Heart right ventricle (tissue), 16 donors: ENCODE measurements around the gene FHIT. TPM values are rescaled to one million over a fixed set of nuclear protein-coding genes. Genes with fewer than 3 reads are reported as not detected.

Experiments
- ATAC-seq, 8 donors: fragments of 200-7000 bp; cut with Tn5 transposase; one replicate each; pipeline ENCODE4 v1.9.1; 2020; ENCODE audit warnings: mild to moderate bottlenecking in 8 of 8, moderate library complexity in 8 of 8, moderate number of reproducible peaks in 1 of 8
- DNase-seq, 2 donors: peaks; one replicate each; pipeline ENCODE4 v3.0.0-alpha.2; 2020
- H3K27ac ChIP-seq, 10 donors: fragments of 200-600 bp; sonication (generic) in 2 of 10; one replicate each; pipeline versions ENCODE4 v1.5.0 to v1.8.0; 2020 to 2022; ENCODE audit warnings: mild to moderate bottlenecking in 3 of 10
- H3K27me3 ChIP-seq, 7 donors: fragments of 200-600 bp; one replicate each; pipeline ENCODE4 v1.8.0; 2021 to 2022; ENCODE audit warnings: mild to moderate bottlenecking in 2 of 7
- H3K36me3 ChIP-seq, 9 donors: fragments of 200-600 bp; sonication (generic) in 1 of 9; one replicate each; pipeline versions ENCODE4 v1.5.0 to v1.8.0; 2020 to 2022; ENCODE audit warnings: mild to moderate bottlenecking in 2 of 9
- H3K4me1 ChIP-seq, 9 donors: fragments of 200-600 bp; sonication (generic) in 1 of 9; one replicate each; pipeline versions ENCODE4 v1.5.0 to v1.8.0; 2020 to 2022; ENCODE audit warnings: mild to moderate bottlenecking in 4 of 9
- H3K4me3 ChIP-seq, 10 donors: fragments of 200-600 bp; sonication (generic) in 2 of 10; one replicate each; pipeline versions ENCODE4 v1.5.0 to v1.8.0; 2020 to 2022; ENCODE audit warnings: mild to moderate bottlenecking in 7 of 10, moderate library complexity in 2 of 10
- H3K9me3 ChIP-seq, 11 donors: fragments of 200-600 bp in 10 of 11; sonication (generic) in 2 of 11; one replicate each; pipeline versions ENCODE4 v1.5.0 to v1.8.0; 2013 to 2022; ENCODE audit warnings: mild to moderate bottlenecking in 2 of 11, control low read depth in 1 of 11, moderate library complexity in 1 of 11
- CTCF ChIP-seq, 9 donors: fragments of 200-600 bp; sonication (generic) in 2 of 9; IDR thresholded peaks; one replicate each; pipeline versions ENCODE4 v1.5.0 to v1.8.0; 2021 to 2022; ENCODE audit warnings: antibody characterized with exemption in 9 of 9, mild to moderate bottlenecking in 5 of 9, moderate library complexity in 1 of 9
- WGBS, 2 donors: extraction: QIAGEN DNeasy Blood & Tissue Kit; methylation state at CpG; one replicate each; pipeline ENCODE4 v1.1.7; 2013; ENCODE audit warnings: inconsistent platforms in 1 of 2; 5-methylcytosine and 5-hydroxymethylcytosine counted together
- intact Hi-C, 10 donors: fragments of 100-400 bp; cut with DNase I; formaldehyde crosslinking; loops; one replicate each; pipeline versions ENCODE4 v1.11.1 to v1.14.2; 2022
- polyA plus RNA-seq, 2 donors: library from polyadenylated mRNA; stranded (reverse); fragments of 200-250 nt; gene quantifications; one replicate each; pipeline ENCODE4 v1.2.3, GENCODE V29; 2013
- total RNA-seq, 10 donors: library from RNA; stranded (reverse); fragmentation: NEBNext Ultra II Directional in 3 of 10; extraction: Animal tissue kit (Norgen Biotek cat#: 25700) in 3 of 10; gene quantifications; one replicate each; pipeline versions ENCODE4 v1.2.1 to v1.2.4, GENCODE V29; 2021 to 2023
- donor health status: Arrhythmogenic right ventricular cardiomyopathy.
- donor health status: ischemic (EF 13 %, LVEDD 7.1; RV severe dilation, severe dysfunction).
- donor health status: healthy with polysubstance abuse.
- donor health status: DM: no; HTN: yes; CAD: no.
- donor health status: DM: no; HTN: no; CAD: no.
- donor health status: ischemic (EF 25% LVEDD 6.9; RV normal size, moderate dysfunction).
- donor health status: ischemic (EF 25% LVEDD 5.7; RV mildly dilated, moderate dysfunction).
- donor health status: healthy.
- donor health status: DM: yes; HTN: yes; CAD: no.
- donor health status: Ischemic cardiomyopathy.
- donor health status: ischemic (EF 35%, LVEDD 5.7; RV mildly dilated, moderate dysfunction).
- donor health status: nonischemic (EF 11% LVEDD 7.7; RV severe dilation, severe dysfunction).
- donor health status: DM: yes; HTN: yes; CAD: no.
- donor health status: PGD.
- donor health status: ischemic (EF 29% LVEDD 5.4; RV normal size, mild dysfunction).
- donor health status: nonischemic (EF 23%, LVEDD 6.1; RV moderate dilation, normal function).

The FHIT gene
- total and polyA plus RNA-seq, 12 donors: 4.7 to 25.5 (median 18.3) TPM

- Histone ChIP-seq H3K27ac (no peak overlapping the region), H3K4me1 (peaks cover 0 to 10% (median 0%) of the 10 kb centered on the region in 9 donors), H3K4me3 (no peak overlapping the region), H3K9me3 (peaks cover 0 to 6% (median 0%) of the 10 kb centered on the region in 11 donors), H3K36me3 (no peaks in the 10 kb centered on the region), H3K27me3 (no peaks in the 10 kb centered on the region)
- intact Hi-C loops: no loop called here
- DNase-seq (no peak), ATAC-seq (no peak)
- WGBS, 2 donors: 90 to 92% methylated on average over 3 of the region's 3 CpGs
- TF ChIP-seq CTCF (IDR thresholded peaks at IDR 0.05): no peak
Observed at GRCh38 chr3:59940718-59941117, 1310.5 kb downstream of the FHIT start.

DNA sequence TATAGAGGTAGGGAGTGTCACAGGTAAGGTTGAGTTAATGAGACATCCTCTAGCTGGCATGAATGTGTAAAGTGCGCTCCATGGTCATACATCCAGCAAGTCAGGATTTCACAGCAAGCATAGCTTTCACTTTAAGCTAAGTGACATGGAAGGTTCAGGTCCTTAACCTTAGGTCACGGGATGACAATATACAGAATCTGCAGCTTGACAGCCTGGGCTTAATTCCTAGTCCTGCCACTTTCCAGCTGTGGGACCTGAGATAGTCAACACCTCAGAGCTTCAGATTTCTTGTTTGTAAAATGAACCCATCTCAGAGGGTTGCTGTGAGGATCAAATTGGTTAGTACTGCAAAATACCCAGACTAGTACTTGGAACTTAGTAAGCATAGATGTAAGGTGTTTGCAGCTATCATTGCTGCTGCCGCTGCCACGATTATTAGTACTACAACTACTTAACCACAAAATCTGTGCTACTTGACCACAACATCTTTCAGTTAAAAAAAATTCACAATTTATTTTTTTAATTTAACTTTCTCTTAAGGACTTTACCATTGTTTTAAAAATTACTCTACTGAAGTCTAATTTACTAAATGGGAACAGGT lies 1311.3 kb downstream of the FHIT start:
- intact Hi-C loops: no loop called here
- no peak overlapping the region for H3K27ac ChIP-seq
- 60 to 66% methylated on average over 4 of the region's 4 CpGs for WGBS, 2 donors
- DNase-seq (no peak), ATAC-seq (peak in 1 of 8 donors; percentile 22)
- H3K4me1 ChIP-seq: peaks cover 0 to 10% (median 0%) of the 10 kb centered on the region in 9 donors
- no peaks in the 10 kb centered on the region for H3K36me3 ChIP-seq
- TF ChIP-seq CTCF (IDR thresholded peaks at IDR 0.05): no peak
- H3K4me3 ChIP-seq: no peak overlapping the region
- H3K27me3 ChIP-seq: no peaks in the 10 kb centered on the region
- peaks cover 0 to 4% (median 0%) of the 10 kb centered on the region in 11 donors for H3K9me3 ChIP-seq

GRCh38 chr3:59938828-59939227 lies 1312.4 kb downstream of the FHIT start:
- intact Hi-C loops: no loop called here

DNA sequence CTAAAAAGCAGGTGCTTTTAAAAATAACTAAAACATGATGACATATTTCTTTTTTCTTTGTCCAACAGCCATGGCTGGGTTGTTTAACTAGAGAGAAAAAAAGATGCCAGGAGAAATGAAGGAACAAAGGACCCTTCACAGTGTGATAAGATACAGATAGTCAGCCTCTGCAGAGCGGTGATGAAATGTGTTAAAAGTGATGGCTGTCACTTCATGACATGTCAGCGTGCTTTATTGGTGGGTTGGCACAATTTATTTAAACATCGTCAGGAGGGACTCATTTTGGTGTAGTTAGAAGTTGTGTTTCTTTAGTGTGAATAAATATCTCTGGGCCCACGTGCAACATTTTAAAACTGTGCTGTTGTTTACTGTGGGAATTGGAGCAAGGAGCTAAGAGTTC lies 1314.1 kb downstream of the FHIT start:
- TF ChIP-seq CTCF (IDR thresholded peaks at IDR 0.05): no peak
- Histone ChIP-seq H3K27ac (no peak overlapping the region), H3K9me3 (no peaks in the 10 kb centered on the region), H3K27me3 (no peaks in the 10 kb centered on the region), H3K4me1 (peaks cover 0 to 10% (median 0%) of the 10 kb centered on the region in 9 donors), H3K36me3 (no peaks in the 10 kb centered on the region), H3K4me3 (no peak overlapping the region)
- ATAC-seq (no peak), DNase-seq (no peak)
- 19 to 32% methylated on average over 4 of the region's 4 CpGs for WGBS, 2 donors
- intact Hi-C loops: no loop called here

More at GRCh38 chr3:59938828-59939227, 1312.4 kb downstream of the FHIT start:
- WGBS, 2 donors: 75 to 85% methylated on average over 3 of the region's 3 CpGs
- Histone ChIP-seq H3K9me3 (no peaks in the 10 kb centered on the region), H3K36me3 (no peaks in the 10 kb centered on the region), H3K27ac (no peak overlapping the region), H3K4me3 (no peak overlapping the region), H3K4me1 (peaks cover 0 to 10% (median 0%) of the 10 kb centered on the region in 9 donors), H3K27me3 (no peaks in the 10 kb centered on the region)
- TF ChIP-seq CTCF (IDR thresholded peaks at IDR 0.05): no peak
- DNase-seq: no peak
- no peak for ATAC-seq
